Measurements from ENCODE around the gene P2RY14.

The P2RY14 gene

GRCh38 chr3:151210676-151211381 lies 67.5 kb downstream of the P2RY14 start:
- no peak for DNase-seq

DNA sequence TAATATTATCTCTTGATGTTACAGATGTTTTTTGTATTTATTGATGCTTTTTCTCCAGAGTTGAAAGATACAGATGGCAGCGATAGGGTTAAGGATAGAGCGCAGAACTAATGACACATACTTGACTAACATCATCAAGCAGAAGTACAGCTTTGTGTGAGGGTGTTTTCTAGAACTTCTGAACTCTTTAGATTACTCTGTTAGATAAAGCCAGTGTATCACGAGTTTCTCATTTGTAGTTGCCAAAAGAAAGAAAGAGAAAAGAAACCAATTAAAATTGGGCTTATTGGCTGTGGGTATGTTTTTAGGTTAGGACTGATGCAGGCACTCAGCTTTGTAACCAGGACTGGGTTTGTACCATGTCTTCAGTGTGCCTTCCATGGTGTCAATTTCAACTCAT lies 68.7 kb downstream of the P2RY14 start:
- DNase-seq: no peak

- no peak for DNase-seq
Observed at GRCh38 chr3:151206201-151206600, 72.1 kb downstream of the P2RY14 start.

DNA sequence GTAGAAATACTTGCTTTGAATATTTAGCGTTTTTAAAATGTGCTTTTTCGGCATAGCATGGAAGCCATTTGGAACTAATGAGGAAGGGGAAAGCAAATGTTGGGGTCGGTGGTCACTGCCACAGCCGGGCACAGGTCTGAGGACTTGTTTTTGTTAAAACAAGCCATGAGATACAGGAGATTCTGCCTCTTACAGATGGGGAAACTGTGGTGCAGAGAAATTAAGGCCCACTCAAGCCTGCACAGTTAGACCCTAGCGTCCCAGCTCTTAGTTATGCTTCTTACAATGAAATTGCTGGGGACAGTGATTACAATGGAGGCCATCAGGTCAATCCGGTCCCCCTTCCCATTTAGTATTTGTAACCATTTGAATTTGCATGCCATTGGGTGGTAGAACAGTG lies 72.9 kb downstream of the P2RY14 start:
- DNase-seq: no peak

GRCh38 chr3:151204530-151205402 lies 73.6 kb downstream of the P2RY14 start:
- no peak for DNase-seq

GRCh38 chr3:151203051-151203420 lies 75.3 kb downstream of the P2RY14 start, which contains the start of gene GPR171:
TSS of gene GPR171 (minus strand) at chr3:151203216. CDS start at chr3:151199386, 3,830 bp downstream.
- no peak for DNase-seq

- DNase-seq: no peak
Observed at GRCh38 chr3:151201051-151201730, 77.2 kb downstream of the P2RY14 start.

DNA sequence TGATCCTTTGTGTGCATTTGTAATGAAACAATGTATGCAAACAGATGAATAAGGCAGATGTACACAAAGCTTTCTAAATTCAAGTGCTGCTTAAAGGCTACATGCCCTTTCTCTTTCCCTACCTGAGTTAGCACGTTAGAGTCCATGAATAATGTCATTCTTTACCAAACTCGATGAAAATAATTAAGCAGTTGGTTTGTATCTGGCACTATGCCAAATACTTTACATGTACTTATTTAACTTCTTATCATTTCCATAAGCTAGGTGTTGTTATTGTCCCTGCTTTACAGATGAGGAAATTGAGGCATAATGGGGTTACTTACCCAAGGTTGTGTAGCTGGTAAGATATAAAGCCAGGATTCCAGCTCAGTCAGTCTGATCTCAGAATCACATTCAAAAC lies 77.8 kb downstream of the P2RY14 start:
- no peak for DNase-seq

DNA sequence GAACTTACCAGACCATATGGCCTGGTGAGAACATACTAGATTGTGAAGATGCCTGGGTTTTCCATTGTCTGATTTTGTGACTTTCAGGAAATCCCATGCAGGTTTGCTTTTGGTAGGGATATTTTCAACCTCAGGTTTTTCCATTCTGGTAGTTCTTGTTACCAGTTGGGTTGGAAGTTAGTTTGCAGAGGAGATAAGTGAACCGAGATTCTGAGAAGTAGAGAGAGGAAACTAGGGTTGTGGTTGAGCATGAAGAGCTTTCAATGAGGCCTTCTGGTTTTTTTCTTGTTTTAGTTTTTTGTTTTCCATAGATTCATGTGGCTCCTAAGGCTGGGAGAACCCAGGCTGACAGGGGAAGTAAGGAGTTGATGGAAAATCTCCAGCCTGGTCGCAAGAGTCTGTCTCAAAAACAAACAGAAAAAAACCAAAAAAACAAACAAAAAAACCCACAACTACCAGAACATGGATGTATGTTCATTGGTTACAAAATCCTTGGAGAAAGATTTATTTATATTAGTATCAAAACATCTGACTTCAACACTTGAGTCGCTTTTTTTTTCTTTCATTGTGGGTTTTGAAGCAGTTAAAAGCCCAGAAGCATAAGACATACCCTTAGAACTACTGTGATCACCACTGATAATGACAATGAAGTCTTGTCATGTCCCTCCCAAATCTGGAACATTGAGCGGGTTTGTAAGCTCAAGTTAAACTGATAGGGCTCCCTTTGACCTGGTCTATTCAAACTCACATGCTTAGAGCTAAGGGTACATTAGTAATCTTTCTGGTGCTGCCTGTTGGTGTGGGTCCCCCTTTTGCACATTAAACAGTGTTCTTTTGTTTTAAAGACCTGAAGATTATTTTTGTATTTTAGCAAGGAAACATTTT lies 78.5 kb downstream of the P2RY14 start:
- DNase-seq: no peak

- DNase-seq: no peak
Observed at GRCh38 chr3:151198849-151199248, 79.5 kb downstream of the P2RY14 start.

- no peak for DNase-seq
Observed at GRCh38 chr3:151197981-151198767, 80.2 kb downstream of the P2RY14 start.

DNA sequence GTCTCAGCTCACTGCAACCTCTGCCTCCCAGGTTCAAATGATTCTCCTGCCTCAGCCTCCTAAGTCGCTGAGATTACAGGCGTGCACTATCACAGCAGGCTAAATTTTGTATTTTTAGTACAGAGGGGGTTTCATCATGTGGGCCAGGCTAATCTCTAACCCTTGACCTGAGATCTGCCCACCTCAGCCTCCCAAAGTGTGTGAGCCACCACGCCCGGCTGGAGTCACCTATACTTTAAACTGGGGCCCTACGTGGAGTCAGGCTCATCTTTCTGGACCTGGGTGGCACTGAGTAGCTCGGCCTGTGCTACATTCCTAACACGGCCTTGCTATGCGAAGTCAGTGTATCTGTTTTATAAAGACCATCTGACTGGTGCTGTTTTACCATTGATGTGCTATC lies 81.1 kb downstream of the P2RY14 start:
- no peak for DNase-seq

DNA sequence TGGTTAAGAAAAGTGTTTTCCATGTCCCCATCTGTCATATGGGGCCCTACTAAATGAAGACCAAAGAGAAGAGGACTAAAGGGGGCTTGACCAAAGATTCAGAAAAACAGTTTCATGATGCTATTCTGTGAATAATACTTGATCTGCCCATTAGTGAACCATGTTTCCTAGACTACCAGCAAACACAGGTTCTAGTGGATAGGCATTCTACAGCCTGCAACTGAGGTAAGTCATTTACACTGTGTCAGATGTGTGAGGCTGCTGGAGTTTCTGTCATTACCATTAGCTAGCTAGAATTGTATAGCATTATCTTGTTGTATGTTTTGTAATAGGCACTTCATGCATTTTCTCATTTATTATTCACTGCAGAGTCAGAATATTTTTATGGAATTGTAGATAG lies 81.9 kb downstream of the P2RY14 start:
- DNase-seq: no peak

DNA sequence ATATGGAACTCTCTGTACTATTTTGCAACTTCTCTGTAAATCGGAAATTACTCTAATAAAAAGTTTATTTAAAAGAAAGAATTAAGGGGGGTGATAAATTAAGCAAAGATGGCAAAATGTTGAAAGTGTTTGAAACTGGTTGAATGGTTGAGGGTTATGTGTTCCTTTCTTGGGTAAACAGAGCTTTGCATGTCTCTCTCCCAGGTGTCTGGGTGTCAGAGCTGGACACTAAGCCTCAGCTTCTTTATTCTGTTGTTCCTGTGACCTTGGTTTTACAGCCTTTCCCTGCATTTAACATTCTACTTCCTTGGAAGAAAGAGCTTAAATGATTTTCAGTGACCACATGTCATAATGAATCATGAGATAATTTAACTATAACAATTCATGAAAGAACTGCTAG lies 82.5 kb downstream of the P2RY14 start:
- DNase-seq: no peak

DNA sequence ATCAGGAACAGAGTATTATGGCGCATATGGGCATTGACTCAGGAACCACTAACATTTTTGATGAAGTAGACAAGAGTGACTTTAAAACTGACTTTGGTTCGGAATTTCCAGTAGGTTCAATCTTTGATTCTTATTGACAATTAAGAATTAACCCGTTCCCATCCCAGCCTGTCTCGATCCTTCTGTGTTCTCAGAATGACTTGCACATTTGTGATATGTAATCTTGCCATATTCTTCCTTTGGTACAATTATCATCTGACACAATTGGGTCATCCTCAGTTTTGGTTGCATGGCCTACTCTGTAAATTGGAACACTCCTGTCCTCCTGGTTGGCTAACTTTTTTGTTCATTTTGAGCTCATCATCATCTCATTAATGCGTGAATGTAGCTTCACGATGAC lies 85.8 kb downstream of the P2RY14 start:
- no peak for DNase-seq

DNA sequence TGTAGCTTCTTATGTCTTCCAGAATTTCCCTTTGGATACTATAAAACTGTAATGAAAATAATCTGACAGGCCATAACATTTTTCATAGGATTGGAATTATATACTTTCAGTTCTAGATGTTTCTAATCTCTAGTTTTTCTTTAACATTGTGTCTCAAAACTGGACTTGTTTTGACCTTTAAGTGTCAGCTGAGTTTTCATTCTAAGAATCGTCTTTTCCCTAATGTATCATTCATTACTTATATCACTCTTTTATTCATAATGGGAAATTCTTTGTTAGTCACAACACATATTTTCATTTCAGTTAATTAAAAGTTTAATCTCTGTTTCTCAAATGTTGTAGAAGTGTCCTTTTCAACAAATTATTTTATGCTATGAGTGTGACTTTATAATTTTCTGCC lies 87.2 kb downstream of the P2RY14 start:
- DNase-seq: no peak

GRCh38 chr3:151183265-151183671 lies 95.1 kb downstream of the P2RY14 start:
- DNase-seq: no peak

GRCh38 chr3:151182349-151183079 lies 95.8 kb downstream of the P2RY14 start:
- DNase-seq: no peak

- no peak for DNase-seq
Observed at GRCh38 chr3:151178208-151178845, 100.0 kb downstream of the P2RY14 start.

GRCh38 chr3:151175952-151176351 lies 102.4 kb downstream of the P2RY14 start:
- no peak for DNase-seq

DNA sequence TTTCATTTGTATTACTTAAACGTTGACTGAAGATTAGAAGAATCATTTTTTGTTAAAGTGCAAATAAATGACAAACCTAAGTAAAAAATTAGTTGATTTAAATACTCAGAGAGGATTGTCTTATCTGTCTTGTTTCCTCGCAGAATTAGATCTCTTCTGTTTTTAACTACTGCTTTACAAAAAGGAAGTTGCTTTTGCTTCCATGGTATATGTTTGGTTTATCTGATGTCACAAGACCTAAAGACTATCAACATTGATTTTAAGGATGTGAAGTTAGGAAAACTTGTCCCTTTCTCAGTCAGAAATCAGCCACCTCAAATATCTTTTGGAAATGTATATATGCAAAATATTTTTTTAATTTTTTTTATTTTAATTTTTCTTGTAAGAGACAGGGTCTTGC lies 104.0 kb downstream of the P2RY14 start:
- DNase-seq: no peak
